ENCODE measurements around the gene ATP1B1. TPM values are rescaled to one million over a fixed set of nuclear protein-coding genes. Genes with fewer than 3 reads are reported as not detected.

Gene ATP1B1
- 1 to 10 TPM; 5.6 to 6.2 TPM for total RNA-seq

DNA sequence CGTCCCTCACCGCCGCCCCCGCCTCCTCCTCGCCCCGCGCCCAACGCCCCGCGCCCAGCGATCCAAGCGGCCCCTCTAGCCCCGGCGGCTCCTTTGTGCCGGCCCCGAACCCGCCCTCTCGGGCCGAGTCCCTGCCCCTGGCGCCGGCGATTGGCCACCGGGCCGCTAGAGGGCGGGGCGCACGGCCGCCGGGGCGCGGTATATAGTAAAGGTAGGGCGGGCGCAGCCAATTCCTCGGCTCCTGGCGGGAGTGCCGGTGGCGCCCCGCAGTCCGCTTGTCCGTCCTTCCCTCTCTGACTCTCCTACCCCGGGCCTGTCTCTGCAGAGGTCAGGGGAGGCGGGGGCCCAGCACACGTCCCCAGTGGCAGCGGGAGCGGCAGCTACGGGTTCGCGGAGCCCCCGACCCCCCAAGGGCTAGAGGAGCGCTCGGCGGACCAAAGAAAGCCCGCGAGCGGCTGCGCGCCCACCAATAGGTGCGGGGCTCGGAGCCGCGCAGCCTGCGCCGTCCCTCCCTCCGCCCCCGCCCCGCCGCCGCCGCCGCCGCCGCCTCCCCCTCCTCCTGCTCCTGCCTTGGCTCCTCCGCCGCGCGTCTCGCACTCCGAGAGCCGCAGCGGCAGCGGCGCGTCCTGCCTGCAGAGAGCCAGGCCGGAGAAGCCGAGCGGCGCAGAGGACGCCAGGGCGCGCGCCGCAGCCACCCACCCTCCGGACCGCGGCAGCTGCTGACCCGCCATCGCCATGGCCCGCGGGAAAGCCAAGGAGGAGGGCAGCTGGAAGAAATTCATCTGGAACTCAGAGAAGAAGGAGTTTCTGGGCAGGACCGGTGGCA, at the start of gene ATP1B1:
TSS of gene ATP1B1 (plus strand) at position 596 of the 826 bp plus-strand sequence. CDS start at position 736, 140 bp downstream.
- Mint-ChIP-seq H3K27ac (peak within 1 kb of the TSS; percentile 16), H3K4me1 (ENCODE audit: low read depth) (peaks cover 43% of the 10 kb centered on the region), H3K9me3 (no peaks in the 10 kb centered on the region), H3K27me3 (ENCODE audit: low read depth) (peaks cover 15% of the 10 kb centered on the region), H3K36me3 (ENCODE audit: low read depth) (no peaks in the 10 kb centered on the region), H3K4me3 (peak within 1 kb of the TSS; percentile 77)
- peak; percentile 78 for DNase-seq
- CTCF ChIA-PET, result no interaction called here
- intact Hi-C loops (cut with micrococcal nuclease), result loop anchor here (1.0 to 10.0 kb wide), 11 partner anchors 33 to 762 kb away; partner anchors contain the start of genes F5, NME7 and SELL

GRCh38 chr1:169059421-169059820, 47.1 kb upstream of the ATP1B1 start:
- DNase-seq, result no peak
- H3K36me3 Mint-ChIP-seq (ENCODE audit: low read depth), result no peaks in the 10 kb centered on the region
- H3K9me3 Mint-ChIP-seq, result peaks cover 4% of the 10 kb centered on the region
- no peaks in the 10 kb centered on the region for H3K4me1 Mint-ChIP-seq (ENCODE audit: low read depth)
- CTCF ChIA-PET, result no interaction called here
- intact Hi-C loops (cut with micrococcal nuclease), result no loop called here
- H3K27ac Mint-ChIP-seq, result no peak overlapping the region
- no peak overlapping the region for H3K4me3 Mint-ChIP-seq
- H3K27me3 Mint-ChIP-seq (ENCODE audit: low read depth), result no peaks in the 10 kb centered on the region

DNA sequence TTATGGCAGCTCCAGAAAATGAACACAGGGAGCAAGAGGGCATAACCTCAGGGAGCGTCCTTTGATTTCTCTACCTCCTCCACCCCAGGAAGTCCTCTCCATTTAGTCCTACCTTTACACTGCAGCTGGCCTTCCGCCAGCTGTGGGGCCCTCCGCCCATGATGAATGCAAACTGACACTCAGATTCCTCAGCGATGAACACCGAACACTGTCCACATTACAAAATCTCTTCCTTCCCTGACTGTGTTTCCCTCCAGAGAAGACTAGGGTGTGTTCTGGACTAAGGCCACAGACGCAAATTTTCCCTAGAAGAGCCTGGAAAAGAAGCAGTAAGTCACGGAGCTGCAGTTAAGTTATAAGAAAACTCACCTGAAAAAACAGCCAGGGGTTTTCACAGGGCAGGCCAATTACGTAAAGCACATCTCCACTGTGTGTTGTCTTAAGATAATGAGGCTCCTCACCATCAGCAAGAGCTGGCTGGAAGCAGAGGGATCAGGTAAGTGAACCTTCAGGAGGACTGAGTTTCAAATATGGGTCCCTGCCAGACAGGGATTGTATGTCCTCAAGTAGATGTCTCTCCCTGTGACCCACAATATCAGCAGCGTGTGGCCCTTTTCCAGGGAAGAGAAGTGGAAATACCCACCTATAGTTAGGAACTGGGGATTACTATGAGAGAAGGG, 46.3 kb upstream of the ATP1B1 start:
- CTCF ChIA-PET, result no interaction called here
- peaks cover 4% of the 10 kb centered on the region for H3K9me3 Mint-ChIP-seq
- no peaks in the 10 kb centered on the region for H3K36me3 Mint-ChIP-seq (ENCODE audit: low read depth)
- intact Hi-C loops (cut with micrococcal nuclease), result no loop called here
- DNase-seq, result no peak
- no peaks in the 10 kb centered on the region for H3K27me3 Mint-ChIP-seq (ENCODE audit: low read depth)
- no peaks in the 10 kb centered on the region for H3K4me1 Mint-ChIP-seq (ENCODE audit: low read depth)
- H3K27ac Mint-ChIP-seq, result no peak overlapping the region
- H3K4me3 Mint-ChIP-seq, result no peak overlapping the region

DNA sequence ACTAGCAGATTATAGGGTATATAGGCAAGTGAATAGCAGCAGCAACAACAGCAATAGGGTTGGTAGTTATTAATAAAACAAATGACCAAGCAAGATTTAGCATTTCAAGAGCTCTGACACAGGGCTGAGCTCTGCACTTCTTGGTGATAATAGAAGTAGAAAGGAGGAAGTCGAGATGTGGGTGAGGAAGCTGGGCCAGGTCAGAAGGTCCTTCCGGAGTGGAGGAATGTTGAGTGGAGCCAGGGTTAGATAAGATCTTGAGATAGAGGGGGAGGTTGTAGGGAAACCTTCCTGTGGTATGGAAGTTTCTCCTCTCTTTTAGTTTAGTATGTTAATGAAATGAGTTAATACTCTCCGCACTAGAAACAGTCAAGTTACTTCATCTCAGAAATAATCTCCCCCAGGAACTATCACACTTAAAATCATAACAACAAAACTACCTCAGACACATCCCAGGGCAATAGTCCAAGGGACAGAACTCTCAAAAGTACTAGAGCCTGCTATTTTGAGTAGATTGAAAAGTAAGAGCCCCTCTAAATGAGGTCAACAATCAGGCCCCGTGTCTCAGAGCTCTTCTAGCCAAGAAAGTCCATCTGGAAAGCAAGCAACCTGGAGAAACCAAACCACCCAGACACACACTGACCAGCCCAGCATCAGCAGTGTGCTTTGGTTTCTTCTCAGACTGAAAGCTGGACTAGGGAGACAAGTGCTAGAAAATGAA, 45.4 kb upstream of the ATP1B1 start:
- no peaks in the 10 kb centered on the region for H3K27me3 Mint-ChIP-seq (ENCODE audit: low read depth)
- no peak overlapping the region for H3K27ac Mint-ChIP-seq
- DNase-seq, result no peak
- no peaks in the 10 kb centered on the region for H3K4me1 Mint-ChIP-seq (ENCODE audit: low read depth)
- peaks cover 4% of the 10 kb centered on the region for H3K9me3 Mint-ChIP-seq
- CTCF ChIA-PET, result no interaction called here
- no peak overlapping the region for H3K4me3 Mint-ChIP-seq
- intact Hi-C loops (cut with micrococcal nuclease), result no loop called here
- no peaks in the 10 kb centered on the region for H3K36me3 Mint-ChIP-seq (ENCODE audit: low read depth)

- intact Hi-C loops (cut with micrococcal nuclease), result no loop called here
- CTCF ChIA-PET, result no interaction called here
Measured at GRCh38 chr1:169062152-169062551, 44.3 kb upstream of the ATP1B1 start.

DNA sequence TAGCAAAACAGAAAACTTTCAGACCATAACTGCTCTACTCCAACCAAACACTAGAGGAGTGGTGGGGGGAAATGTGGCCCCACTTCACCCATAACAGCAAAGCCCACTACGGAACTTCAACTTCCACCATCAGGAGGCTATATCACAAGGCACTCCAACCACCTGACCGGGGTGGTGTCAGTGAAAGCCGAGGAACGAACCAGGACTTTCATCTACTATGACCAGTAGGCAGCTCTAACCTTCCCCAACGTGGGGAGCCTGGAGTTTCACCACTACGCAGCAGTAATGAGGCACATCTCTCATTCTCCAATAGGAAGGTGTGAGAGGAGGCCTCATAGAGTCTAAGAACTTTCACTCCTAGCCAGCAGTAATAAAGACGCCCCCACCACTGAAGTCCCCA, 42.4 kb upstream of the ATP1B1 start:
- intact Hi-C loops (cut with micrococcal nuclease), result no loop called here
- H3K9me3 Mint-ChIP-seq, result peaks cover 13% of the 10 kb centered on the region
- H3K27ac Mint-ChIP-seq, result no peak overlapping the region
- H3K27me3 Mint-ChIP-seq (ENCODE audit: low read depth), result no peaks in the 10 kb centered on the region
- CTCF ChIA-PET, result no interaction called here
- H3K4me3 Mint-ChIP-seq, result no peak overlapping the region
- no peaks in the 10 kb centered on the region for H3K4me1 Mint-ChIP-seq (ENCODE audit: low read depth)
- DNase-seq, result no peak
- H3K36me3 Mint-ChIP-seq (ENCODE audit: low read depth), result no peaks in the 10 kb centered on the region

More at GRCh38 chr1:169062152-169062551, 44.3 kb upstream of the ATP1B1 start:
- Mint-ChIP-seq H3K9me3 (peaks cover 9% of the 10 kb centered on the region), H3K27me3 (ENCODE audit: low read depth) (no peaks in the 10 kb centered on the region), H3K4me3 (no peak overlapping the region), H3K27ac (no peak overlapping the region), H3K4me1 (ENCODE audit: low read depth) (no peaks in the 10 kb centered on the region), H3K36me3 (ENCODE audit: low read depth) (no peaks in the 10 kb centered on the region)
- DNase-seq, result no peak

DNA sequence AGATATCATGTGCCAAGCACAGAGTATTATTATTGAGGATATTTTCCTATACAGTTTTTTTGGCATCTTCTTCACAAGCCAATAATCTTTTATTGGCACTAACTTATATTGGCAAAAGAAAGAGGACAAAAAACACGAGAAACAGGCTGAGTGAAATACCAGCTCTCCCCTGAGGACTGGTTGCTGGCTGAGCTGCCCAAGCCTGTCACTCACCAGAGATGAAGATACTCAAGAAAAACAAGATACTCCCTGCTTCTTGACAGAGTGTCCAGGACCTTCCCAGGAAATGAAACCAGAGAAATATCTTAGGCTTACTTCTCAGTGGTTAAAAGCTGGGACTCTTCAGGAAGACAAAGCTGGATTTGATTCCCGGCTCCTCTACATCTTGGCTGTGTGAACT, 35.9 kb upstream of the ATP1B1 start:
- no peak overlapping the region for H3K27ac Mint-ChIP-seq
- peaks cover 8% of the 10 kb centered on the region for H3K9me3 Mint-ChIP-seq
- no peaks in the 10 kb centered on the region for H3K36me3 Mint-ChIP-seq (ENCODE audit: low read depth)
- no peak for DNase-seq
- H3K27me3 Mint-ChIP-seq (ENCODE audit: low read depth), result peaks cover 4% of the 10 kb centered on the region
- CTCF ChIA-PET, result interaction anchor here (1.0 kb wide), 1 partner anchor 170 kb away, joined by 3 read pairs; no protein-coding TSS in a partner anchor
- intact Hi-C loops (cut with micrococcal nuclease), result no loop called here
- H3K4me1 Mint-ChIP-seq (ENCODE audit: low read depth), result no peaks in the 10 kb centered on the region
- no peak overlapping the region for H3K4me3 Mint-ChIP-seq

- H3K9me3 Mint-ChIP-seq, result peaks cover 8% of the 10 kb centered on the region
- H3K36me3 Mint-ChIP-seq (ENCODE audit: low read depth), result no peaks in the 10 kb centered on the region
- CTCF ChIA-PET, result interaction anchor here (0.6 to 1.0 kb wide), 3 partner anchors 168 to 697 kb away, joined by 3 read pairs; no protein-coding TSS in a partner anchor
- peaks cover 4% of the 10 kb centered on the region for H3K27me3 Mint-ChIP-seq (ENCODE audit: low read depth)
- no peak for DNase-seq
- H3K4me1 Mint-ChIP-seq (ENCODE audit: low read depth), result no peaks in the 10 kb centered on the region
- H3K27ac Mint-ChIP-seq, result no peak overlapping the region
- intact Hi-C loops (cut with micrococcal nuclease), result no loop called here
- no peak overlapping the region for H3K4me3 Mint-ChIP-seq
Measured at GRCh38 chr1:169070958-169071357, 35.5 kb upstream of the ATP1B1 start.

DNA sequence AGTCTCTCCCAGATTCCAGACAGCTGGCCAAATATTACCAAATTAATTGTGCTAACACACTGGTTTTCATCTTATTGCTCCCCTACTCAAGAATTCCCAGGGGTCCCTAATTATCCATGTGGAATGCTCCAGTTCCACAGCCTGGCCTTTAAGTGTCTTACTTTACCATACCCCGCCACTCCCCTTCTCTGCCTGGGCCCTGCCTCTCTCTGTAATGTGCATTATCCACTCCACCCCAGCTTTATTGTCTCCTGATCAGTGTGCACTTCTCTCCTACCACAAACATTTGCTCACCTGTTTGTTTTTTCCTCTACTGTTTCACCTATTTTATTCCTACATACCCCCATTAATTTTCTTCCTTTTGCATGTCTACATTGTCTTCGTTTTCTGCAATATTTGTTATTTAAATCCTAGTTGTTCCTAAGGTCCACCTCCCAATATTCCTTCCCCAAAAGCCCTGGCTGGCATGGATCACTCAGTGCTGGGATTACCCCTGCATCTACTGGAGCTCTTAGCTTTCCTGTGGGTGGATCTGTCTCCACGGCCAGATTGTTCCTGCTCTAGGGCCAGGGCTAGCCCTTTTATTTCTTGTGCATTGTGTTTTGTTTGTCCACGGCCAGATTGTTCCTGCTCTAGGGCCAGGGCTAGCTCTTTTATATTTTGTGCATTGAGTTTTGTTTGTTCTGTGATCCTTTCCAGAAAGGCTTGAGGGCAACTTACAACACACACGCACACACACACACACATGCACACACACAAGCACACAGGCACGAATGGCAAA, 33.4 kb upstream of the ATP1B1 start:
- Mint-ChIP-seq H3K9me3 (no peaks in the 10 kb centered on the region), H3K36me3 (ENCODE audit: low read depth) (no peaks in the 10 kb centered on the region), H3K27me3 (ENCODE audit: low read depth) (peaks cover 4% of the 10 kb centered on the region), H3K27ac (no peak overlapping the region), H3K4me3 (no peak overlapping the region), H3K4me1 (ENCODE audit: low read depth) (no peaks in the 10 kb centered on the region)
- CTCF ChIA-PET, result interaction anchor here (0.6 to 1.2 kb wide), 2 partner anchors 16 to 276 kb away, joined by 3 read pairs; no protein-coding TSS in a partner anchor
- intact Hi-C loops (cut with micrococcal nuclease), result no loop called here
- DNase-seq, result no peak

DNA sequence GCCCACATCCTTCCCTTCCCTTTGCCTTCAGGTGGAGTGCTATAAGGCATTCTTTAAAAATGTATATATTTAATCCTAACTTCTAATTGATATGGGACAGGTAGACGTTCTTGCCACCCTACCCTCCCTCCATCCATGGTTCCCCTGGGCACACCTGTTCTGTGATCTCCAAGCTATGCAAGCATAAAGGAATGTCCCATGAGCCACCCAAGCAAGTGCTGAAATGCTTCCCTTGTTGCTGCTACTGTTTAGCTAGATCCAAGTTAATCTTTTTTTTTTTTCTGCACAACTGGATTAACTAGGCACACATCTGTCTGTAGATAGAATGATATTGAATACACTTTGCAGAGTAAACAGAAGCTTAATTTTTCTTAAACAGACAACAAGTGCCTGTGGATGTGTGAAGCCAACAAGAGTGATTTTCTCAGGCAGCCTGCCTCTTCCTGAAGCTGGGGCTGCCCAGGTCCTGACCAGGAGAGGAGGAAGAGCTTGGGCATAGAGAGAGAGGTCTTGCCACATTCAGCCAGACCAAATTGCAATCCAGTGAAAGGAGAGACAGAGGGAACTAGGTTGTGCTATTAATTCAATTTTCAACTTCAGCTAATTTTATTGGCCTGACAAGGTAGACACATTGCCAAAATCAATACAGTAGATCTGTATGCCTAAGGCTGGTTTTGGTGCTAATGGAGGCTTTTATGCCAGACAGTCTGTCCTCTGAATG, 28.2 kb upstream of the ATP1B1 start:
- H3K27ac Mint-ChIP-seq, result no peak overlapping the region
- no peaks in the 10 kb centered on the region for H3K27me3 Mint-ChIP-seq (ENCODE audit: low read depth)
- intact Hi-C loops (cut with micrococcal nuclease), result no loop called here

GRCh38 chr1:169081503-169082123, 24.9 kb upstream of the ATP1B1 start:
- Mint-ChIP-seq H3K9me3 (no peaks in the 10 kb centered on the region), H3K36me3 (ENCODE audit: low read depth) (no peaks in the 10 kb centered on the region), H3K27me3 (ENCODE audit: low read depth) (no peaks in the 10 kb centered on the region), H3K27ac (no peak overlapping the region), H3K4me3 (no peak overlapping the region), H3K4me1 (ENCODE audit: low read depth) (peaks cover 1% of the 10 kb centered on the region)
- CTCF ChIA-PET, result no interaction called here
- intact Hi-C loops (cut with micrococcal nuclease), result no loop called here
- no peak for DNase-seq

More for the DNA sequence above, 28.2 kb upstream of the ATP1B1 start:
- no peak for DNase-seq
- Mint-ChIP-seq H3K36me3 (ENCODE audit: low read depth) (no peaks in the 10 kb centered on the region), H3K9me3 (no peaks in the 10 kb centered on the region), H3K4me1 (ENCODE audit: low read depth) (no peaks in the 10 kb centered on the region), H3K4me3 (no peak overlapping the region)
- CTCF ChIA-PET, result no interaction called here

All from activated naive CD4-positive, alpha-beta T cell treated with anti-CD3 and anti-CD28 coated beads for 36 hours (primary cell).